Uterus (tissue), 4 donors: Measurements from ENCODE around the gene FAM3D. TPM values are rescaled to one million over a fixed set of nuclear protein-coding genes. Genes with fewer than 3 reads are reported as not detected.

ENCODE experiments used
- DNase-seq, 2 donors: peaks; one replicate each; pipeline ENCODE4 v3.0.0-alpha.2; 2019 to 2020
- H3K27ac ChIP-seq, 2 donors: fragments of 200-600 bp; sonication (generic); 1 replicate in 1 of 2; 2 replicates in 1 of 2; pipeline ENCODE4 v1.5.1; 2016 to 2018
- H3K27me3 ChIP-seq, 2 donors: fragments of 200-600 bp; sonication (generic); one replicate each; pipeline ENCODE4 v1.5.1; 2018 to 2019; ENCODE audit warnings: control low read depth in 1 of 2
- H3K36me3 ChIP-seq, 2 donors: fragments of 200-600 bp; sonication (generic); one replicate each; pipeline ENCODE4 v1.5.1; 2019; ENCODE audit warnings: control low read depth in 1 of 2
- H3K4me1 ChIP-seq, 2 donors: fragments of 200-600 bp; sonication (generic); one replicate each; pipeline ENCODE4 v1.5.1; 2018 to 2019; ENCODE audit warnings: control low read depth in 1 of 2
- H3K4me3 ChIP-seq, 2 donors: fragments of 200-600 bp; sonication (generic); 1 replicate in 1 of 2; 2 replicates in 1 of 2; pipeline ENCODE4 v1.5.1; 2018 to 2019; ENCODE audit warnings: mild to moderate bottlenecking in 1 of 2
- H3K9me3 ChIP-seq, 2 donors: fragments of 200-600 bp; sonication (generic); one replicate each; pipeline ENCODE4 v1.5.1; 2019; ENCODE audit warnings: control low read depth in 1 of 2
- POLR2A ChIP-seq, 2 donors: fragments of 450-650 bp; IDR thresholded peaks; one replicate each; pipeline ENCODE4 v1.6.1; 2016; ENCODE audit warnings: antibody characterized with exemption in 2 of 2, mild to moderate bottlenecking in 1 of 2, moderate library complexity in 1 of 2
- intact Hi-C: fragments of 100-400 bp; cut with DNase I; formaldehyde crosslinking; loops from one replicate; pipeline ENCODE4 v1.15.1; 2023; ENCODE audit warnings: low total_unique reads
- total RNA-seq, 4 donors: library from RNA; depleted of rRNA in 3 of 4; stranded (reverse); fragments of >200 nt in 3 of 4; gene quantifications; one replicate each; pipeline versions ENCODE4 v1.1.0 to v1.2.4, GENCODE V29; 2014 to 2023
- TF ChIP-seq, protein P1 (sequence below), 4 experiments: fragments of 200-600 bp in 2 of 4; fragments of 450-650 bp in 2 of 4; sonication (generic) in 2 of 4; IDR thresholded peaks; one replicate each; pipeline ENCODE4 v1.5.1; 2016 to 2019; ENCODE audit warnings: antibody characterized with exemption in 4 of 4, mild to moderate bottlenecking in 2 of 4, moderate library complexity in 1 of 4
- donor health status: DM: yes; HTN: yes; CAD: no.

FAM3D gene
- total RNA-seq, 4 donors from 2014 or later = 0.83 TPM; not detected in 3

DNA sequence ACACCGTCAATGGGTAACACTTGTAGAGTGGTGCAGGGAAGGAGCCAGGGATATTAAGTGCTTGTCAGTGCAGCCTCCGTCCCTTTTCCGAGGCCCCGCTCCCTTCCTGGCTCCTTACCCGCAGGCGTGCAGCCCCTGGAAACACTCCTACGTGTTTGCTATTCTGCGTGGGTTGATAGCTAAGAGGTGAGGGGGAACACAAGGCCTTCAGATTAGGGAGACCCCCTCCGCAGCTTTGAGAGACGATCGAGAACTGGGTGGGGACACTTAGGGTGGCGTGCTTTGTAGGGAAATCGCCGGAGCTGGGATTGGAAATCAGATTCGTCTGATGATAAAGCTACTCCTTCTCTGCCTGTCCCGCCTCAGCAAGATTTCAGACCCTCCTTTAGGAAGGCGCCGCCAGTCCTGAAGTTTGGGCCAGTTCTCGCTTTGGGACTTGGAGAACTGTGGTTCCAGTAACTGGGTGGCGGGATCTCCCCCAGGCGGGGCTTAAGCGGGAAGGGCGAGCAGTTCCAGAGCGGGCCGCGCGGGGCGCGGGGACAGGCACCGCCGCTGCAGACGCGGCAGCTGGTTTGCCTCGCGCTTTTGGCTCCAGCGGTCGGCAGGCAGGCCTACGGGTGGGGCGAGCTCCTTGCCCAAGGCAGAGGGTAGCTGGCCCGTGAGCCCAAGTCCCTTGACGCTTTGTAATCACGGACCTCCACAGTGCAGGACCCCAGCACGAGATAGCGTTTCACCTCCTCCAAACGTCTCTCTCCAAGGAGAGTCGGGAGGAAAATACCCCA is 81.4 kb downstream of the FAM3D start:
- intact Hi-C loops = no loop called here
- DNase-seq = peak; percentile 79 to 80
- H3K27me3 ChIP-seq = peaks cover 4 to 6% of the 10 kb centered on the region in 2 donors
- no peaks in the 10 kb centered on the region for H3K36me3 ChIP-seq
- no peaks in the 10 kb centered on the region for H3K9me3 ChIP-seq
- H3K4me1 ChIP-seq = peaks cover 0 to 8% of the 10 kb centered on the region in 2 donors
- H3K27ac ChIP-seq = peak overlapping the region; percentile 77 to 80
- no peak for TF ChIP-seq POLR2A (IDR thresholded peaks at IDR 0.05)
- TF ChIP-seq, protein P1, sequence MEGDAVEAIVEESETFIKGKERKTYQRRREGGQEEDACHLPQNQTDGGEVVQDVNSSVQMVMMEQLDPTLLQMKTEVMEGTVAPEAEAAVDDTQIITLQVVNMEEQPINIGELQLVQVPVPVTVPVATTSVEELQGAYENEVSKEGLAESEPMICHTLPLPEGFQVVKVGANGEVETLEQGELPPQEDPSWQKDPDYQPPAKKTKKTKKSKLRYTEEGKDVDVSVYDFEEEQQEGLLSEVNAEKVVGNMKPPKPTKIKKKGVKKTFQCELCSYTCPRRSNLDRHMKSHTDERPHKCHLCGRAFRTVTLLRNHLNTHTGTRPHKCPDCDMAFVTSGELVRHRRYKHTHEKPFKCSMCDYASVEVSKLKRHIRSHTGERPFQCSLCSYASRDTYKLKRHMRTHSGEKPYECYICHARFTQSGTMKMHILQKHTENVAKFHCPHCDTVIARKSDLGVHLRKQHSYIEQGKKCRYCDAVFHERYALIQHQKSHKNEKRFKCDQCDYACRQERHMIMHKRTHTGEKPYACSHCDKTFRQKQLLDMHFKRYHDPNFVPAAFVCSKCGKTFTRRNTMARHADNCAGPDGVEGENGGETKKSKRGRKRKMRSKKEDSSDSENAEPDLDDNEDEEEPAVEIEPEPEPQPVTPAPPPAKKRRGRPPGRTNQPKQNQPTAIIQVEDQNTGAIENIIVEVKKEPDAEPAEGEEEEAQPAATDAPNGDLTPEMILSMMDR (IDR thresholded peaks at IDR 0.05) = peak; percentile 59 to 91 (median 85)
- H3K4me3 ChIP-seq = peak overlapping the region; percentile 49 to 51

DNA sequence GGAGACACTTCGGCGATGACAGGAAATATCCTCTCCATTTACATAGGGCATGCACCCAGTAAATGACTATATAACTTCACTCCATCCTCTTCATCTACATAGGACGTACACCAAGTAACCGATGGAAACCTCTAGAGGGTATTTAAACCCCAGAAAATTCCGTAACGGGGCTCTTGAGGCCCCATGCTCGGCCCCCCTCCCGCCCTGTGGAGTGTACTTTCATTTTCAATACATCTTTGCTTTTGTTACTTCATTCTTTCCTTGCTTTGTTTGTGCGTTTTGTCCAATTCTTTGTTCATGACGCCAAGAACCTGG is 81.9 kb downstream of the FAM3D start:
- no peak for DNase-seq
- peaks cover 0 to 8% of the 10 kb centered on the region in 2 donors for H3K4me1 ChIP-seq

More for the DNA sequence above, 81.9 kb downstream of the FAM3D start:
- intact Hi-C loops = no loop called here
- no peaks in the 10 kb centered on the region for H3K9me3 ChIP-seq
- H3K27me3 ChIP-seq = peaks cover 4 to 6% of the 10 kb centered on the region in 2 donors
- TF ChIP-seq, protein P1 (IDR thresholded peaks at IDR 0.05) = no peak
- no peak for TF ChIP-seq POLR2A (IDR thresholded peaks at IDR 0.05)
- peak overlapping the region; percentile 49 to 51 for H3K4me3 ChIP-seq
- no peaks in the 10 kb centered on the region for H3K36me3 ChIP-seq
- peak overlapping the region; percentile 77 to 80 for H3K27ac ChIP-seq

Other genes starting within 250 kb of the FAM3D start
- gene PDHB, start 232.9 kb downstream of the FAM3D start, total RNA-seq = 100 to 1,000 TPM in 1 of 4 donors, 10 to 100 TPM in 3; 40.9 to 100 (median 49.7) TPM
- gene KCTD6, start 174.7 kb downstream of the FAM3D start, total RNA-seq = 10 to 100 TPM; 21.0 to 27.4 (median 24.3) TPM
- 10 to 100 TPM; 10.3 to 33.7 (median 23.6) TPM for gene ACOX2, start 129.6 kb downstream of the FAM3D start, total RNA-seq
- gene FAM107A, start 89.4 kb downstream of the FAM3D start, total RNA-seq = 100 to 1,000 TPM in 1 of 4 donors, 10 to 100 TPM in 3; 16.2 to 140 (median 61.2) TPM